ENCODE measurements around the gene DCAF5. TPM values are rescaled to one million over a fixed set of nuclear protein-coding genes. Genes with fewer than 3 reads are reported as not detected.

Gene DCAF5
- total RNA-seq, 1 donor from 2014 or later = 57.8 TPM

GRCh38 chr14:69117020-69117767, 35.7 kb downstream of the DCAF5 start:
- Histone ChIP-seq H3K4me3 (no peak overlapping the region), H3K36me3 (peaks cover 68% of the 10 kb centered on the region), H3K4me1 (peaks cover 39% of the 10 kb centered on the region), H3K27me3 (ENCODE audit: low read depth) (no peaks in the 10 kb centered on the region), H3K27ac (replicated peaks) (no peak overlapping the region), H3K9me3 (replicated peaks) (no peaks in the 10 kb centered on the region)
- no peak for DNase-seq
- intact Hi-C loops (cut with micrococcal nuclease) = loop anchor here (10.0 kb wide), 1 partner anchor 252 kb away; no protein-coding TSS in a partner anchor
- no peak for TF ChIP-seq CTCF (IDR thresholded peaks at IDR 0.05; ENCODE audit: borderline replicate concordance)

GRCh38 chr14:69115407-69116185, 37.3 kb downstream of the DCAF5 start:
- H3K9me3 ChIP-seq (replicated peaks) = no peaks in the 10 kb centered on the region
- TF ChIP-seq CTCF (IDR thresholded peaks at IDR 0.05; ENCODE audit: borderline replicate concordance) = no peak
- peaks cover 62% of the 10 kb centered on the region for H3K36me3 ChIP-seq
- peaks cover 28% of the 10 kb centered on the region for H3K4me1 ChIP-seq
- no peaks in the 10 kb centered on the region for H3K27me3 ChIP-seq (ENCODE audit: low read depth)
- H3K27ac ChIP-seq (replicated peaks) = no peak overlapping the region
- DNase-seq = no peak
- no peak overlapping the region for H3K4me3 ChIP-seq
- intact Hi-C loops (cut with micrococcal nuclease) = loop anchor here (10.0 kb wide), 1 partner anchor 251 kb away; no protein-coding TSS in a partner anchor

GRCh38 chr14:69114763-69115162, 38.2 kb downstream of the DCAF5 start:
- Histone ChIP-seq H3K27me3 (ENCODE audit: low read depth) (no peaks in the 10 kb centered on the region), H3K4me3 (no peak overlapping the region), H3K9me3 (replicated peaks) (no peaks in the 10 kb centered on the region), H3K4me1 (peaks cover 26% of the 10 kb centered on the region), H3K27ac (replicated peaks) (no peak overlapping the region), H3K36me3 (peaks cover 54% of the 10 kb centered on the region)
- TF ChIP-seq CTCF (IDR thresholded peaks at IDR 0.05; ENCODE audit: borderline replicate concordance) = no peak
- intact Hi-C loops (cut with micrococcal nuclease) = loop anchor here (10.0 kb wide), 1 partner anchor 250 kb away; no protein-coding TSS in a partner anchor
- no peak for DNase-seq

- peaks cover 29% of the 10 kb centered on the region for H3K36me3 ChIP-seq
These were observed 44.6 kb downstream of the DCAF5 start for GRCh38 chr14:69108358-69108757.

More at GRCh38 chr14:69108358-69108757, 44.6 kb downstream of the DCAF5 start:
- no peak overlapping the region for H3K4me3 ChIP-seq
- no peak for TF ChIP-seq CTCF (IDR thresholded peaks at IDR 0.05; ENCODE audit: borderline replicate concordance)
- no peaks in the 10 kb centered on the region for H3K9me3 ChIP-seq (replicated peaks)
- DNase-seq = no peak
- peaks cover 8% of the 10 kb centered on the region for H3K4me1 ChIP-seq
- intact Hi-C loops (cut with micrococcal nuclease) = no loop called here
- H3K27me3 ChIP-seq (ENCODE audit: low read depth) = no peaks in the 10 kb centered on the region
- no peak overlapping the region for H3K27ac ChIP-seq (replicated peaks)
